Uterus (tissue), 4 donors: ENCODE data around the gene BCL7C. TPM values are rescaled to one million over a fixed set of nuclear protein-coding genes. Genes with fewer than 3 reads are reported as not detected.

Source experiments
- DNase-seq, 2 donors: peaks; one replicate each; pipeline ENCODE4 v3.0.0-alpha.2; 2019 to 2020
- H3K27ac ChIP-seq, 2 donors: fragments of 200-600 bp; sonication (generic); 1 replicate in 1 of 2; 2 replicates in 1 of 2; pipeline ENCODE4 v1.5.1; 2016 to 2018
- H3K27me3 ChIP-seq, 2 donors: fragments of 200-600 bp; sonication (generic); one replicate each; pipeline ENCODE4 v1.5.1; 2018 to 2019; ENCODE audit warnings: control low read depth in 1 of 2
- H3K36me3 ChIP-seq, 2 donors: fragments of 200-600 bp; sonication (generic); one replicate each; pipeline ENCODE4 v1.5.1; 2019; ENCODE audit warnings: control low read depth in 1 of 2
- H3K4me1 ChIP-seq, 2 donors: fragments of 200-600 bp; sonication (generic); one replicate each; pipeline ENCODE4 v1.5.1; 2018 to 2019; ENCODE audit warnings: control low read depth in 1 of 2
- H3K4me3 ChIP-seq, 2 donors: fragments of 200-600 bp; sonication (generic); 1 replicate in 1 of 2; 2 replicates in 1 of 2; pipeline ENCODE4 v1.5.1; 2018 to 2019; ENCODE audit warnings: mild to moderate bottlenecking in 1 of 2
- H3K9me3 ChIP-seq, 2 donors: fragments of 200-600 bp; sonication (generic); one replicate each; pipeline ENCODE4 v1.5.1; 2019; ENCODE audit warnings: control low read depth in 1 of 2
- CTCF ChIP-seq, 4 experiments: fragments of 200-600 bp in 2 of 4; fragments of 450-650 bp in 2 of 4; sonication (generic) in 2 of 4; IDR thresholded peaks; one replicate each; pipeline ENCODE4 v1.5.1; 2016 to 2019; ENCODE audit warnings: antibody characterized with exemption in 4 of 4, mild to moderate bottlenecking in 2 of 4, moderate library complexity in 1 of 4
- POLR2A ChIP-seq, 2 donors: fragments of 450-650 bp; IDR thresholded peaks; one replicate each; pipeline ENCODE4 v1.6.1; 2016; ENCODE audit warnings: antibody characterized with exemption in 2 of 2, mild to moderate bottlenecking in 1 of 2, moderate library complexity in 1 of 2
- intact Hi-C: fragments of 100-400 bp; cut with DNase I; formaldehyde crosslinking; loops from one replicate; pipeline ENCODE4 v1.15.1; 2023; ENCODE audit warnings: low total_unique reads
- microRNA counts, 2 donors: library from miRNA; unstranded; fragments of <30 nt; microRNA quantifications; one replicate each; lab custom pipeline; 2016 to 2017
- microRNA-seq: library from miRNA; unstranded; fragments of <30 nt; microRNA quantifications from one replicate; pipeline ENCODE4, GENCODE V29; 2016; ENCODE audit warnings: borderline microRNAs expressed, borderline replicate concordance
- small RNA-seq: library from RNA; depleted of rRNA; stranded (forward); fragments of <200 nt; gene quantifications from one replicate; pipeline ENCODE3, GENCODE V24; 2016
- total RNA-seq, 4 donors: library from RNA; depleted of rRNA in 3 of 4; stranded (reverse); fragments of >200 nt in 3 of 4; gene quantifications; one replicate each; pipeline versions ENCODE4 v1.1.0 to v1.2.4, GENCODE V29; 2014 to 2023
- donor health status: DM: yes; HTN: yes; CAD: no.

The BCL7C gene
- total RNA-seq, 4 donors from 2014 or later = 16.5 to 44.8 (median 35.2) TPM

GRCh38 chr16:30837904-30838303, 56.0 kb downstream of the BCL7C start:
- Histone ChIP-seq H3K4me3 (no peak overlapping the region), H3K4me1 (no peaks in the 10 kb centered on the region), H3K36me3 (no peaks in the 10 kb centered on the region), H3K27me3 (no peaks in the 10 kb centered on the region), H3K27ac (no peak overlapping the region), H3K9me3 (no peaks in the 10 kb centered on the region)
- TF ChIP-seq CTCF (IDR thresholded peaks at IDR 0.05) (no peak), POLR2A (IDR thresholded peaks at IDR 0.05) (no peak)
- intact Hi-C loops = no loop called here
- DNase-seq = no peak

MicroRNAs within 50 kb of the gene (microRNA counts, 767-probe panel; counts per million panel counts)
- microRNA hsa-miR-762 (lab: Ali Mortazavi, UCI) = 0 counts per million in 2 donors

Small RNA genes within 50 kb of the gene (microRNA-seq; reads per million reads assigned to microRNA genes)
- not detected for gene MIR4519
- gene MIR762 = not detected

Small RNA genes within 50 kb of the gene (small RNA-seq; reads per million reads assigned to genes)
- not detected for gene MIR4519
- gene MIR762 = not detected

Other genes with a start within 250 kb of the BCL7C start
- 10 to 100 TPM in 2 of 4 donors, 1 to 10 TPM in 2; 1.0 to 82.4 (median 10.0) TPM for gene PRR14, start 243.1 kb downstream of the BCL7C start, total RNA-seq
- 10 to 100 TPM in 2 of 4 donors, 1 to 10 TPM in 2; 8.5 to 78.4 (median 16.5) TPM for gene FBRS, start 235.6 kb downstream of the BCL7C start, total RNA-seq
- gene SRCAP, start 194.9 kb downstream of the BCL7C start, total RNA-seq = 10 to 100 TPM in 2 of 4 donors, 1 to 10 TPM in 2; 5.6 to 80.7 (median 26.0) TPM
- 10 to 100 TPM; 13.5 to 44.7 (median 25.8) TPM for gene PHKG2, start 145.7 kb downstream of the BCL7C start, total RNA-seq
- 1 to 10 TPM in 2 of 4 donors, not detected in 2; 4.1 to 9.1 TPM for gene CFAP119, start 132.0 kb downstream of the BCL7C start, total RNA-seq
- gene RNF40, start 131.8 kb downstream of the BCL7C start, total RNA-seq = 100 to 1,000 TPM in 2 of 4 donors, 10 to 100 TPM in 2; 20.5 to 130 (median 86.0) TPM
- 10 to 100 TPM in 2 of 4 donors, 1 to 10 TPM in 2; 5.4 to 25.5 (median 10.7) TPM for gene ZNF629, start 106.9 kb downstream of the BCL7C start, total RNA-seq
- 10 to 100 TPM in 2 of 4 donors, 1 to 10 TPM in 1, not detected in 1; 2.3 to 20.6 (median 13.8) TPM for gene CTF1, start 2.5 kb upstream of the BCL7C start, total RNA-seq
- 10 to 100 TPM in 3 of 4 donors, 1 to 10 TPM in 1; 3.8 to 25.4 (median 19.0) TPM for gene FBXL19, start 29.5 kb upstream of the BCL7C start, total RNA-seq
- gene ORAI3, start 55.0 kb upstream of the BCL7C start, total RNA-seq = 10 to 100 TPM; 21.7 to 65.0 (median 27.9) TPM
- gene SETD1A, start 63.7 kb upstream of the BCL7C start, total RNA-seq = 10 to 100 TPM in 1 of 4 donors, 1 to 10 TPM in 3; 2.1 to 31.7 (median 3.5) TPM
- gene HSD3B7, start 91.1 kb upstream of the BCL7C start, total RNA-seq = 10 to 100 TPM in 2 of 4 donors, 1 to 10 TPM in 2; 7.2 to 18.0 (median 11.3) TPM
- 1 to 10 TPM in 3 of 4 donors, under 1 TPM in 1; 0.88 to 2.6 (median 2.5) TPM for gene STX1B, start 116.6 kb upstream of the BCL7C start, total RNA-seq
- gene STX4, start 139.5 kb upstream of the BCL7C start, total RNA-seq = 100 to 1,000 TPM in 1 of 4 donors, 10 to 100 TPM in 3; 26.2 to 114 (median 85.1) TPM
- gene ZNF668, start 180.2 kb upstream of the BCL7C start, total RNA-seq = 10 to 100 TPM in 1 of 4 donors, 1 to 10 TPM in 3; 4.4 to 20.6 (median 6.4) TPM
- gene ZNF646, start 180.3 kb upstream of the BCL7C start, total RNA-seq = 10 to 100 TPM in 3 of 4 donors, 1 to 10 TPM in 1; 3.3 to 17.3 (median 15.1) TPM
- 1 to 10 TPM in 2 of 4 donors, under 1 TPM in 1, not detected in 1; under 0.01 to 5.5 (median 2.4) TPM for gene PRSS53, start 194.9 kb upstream of the BCL7C start, total RNA-seq
- gene VKORC1, start 200.7 kb upstream of the BCL7C start, total RNA-seq = 10 to 100 TPM; 68.7 to 81.8 (median 73.5) TPM
- 10 to 100 TPM; 15.3 to 32.1 (median 21.9) TPM for gene BCKDK, start 214.3 kb upstream of the BCL7C start, total RNA-seq
- 100 to 1,000 TPM in 1 of 4 donors, 10 to 100 TPM in 3; 63.0 to 101 (median 77.8) TPM for gene KAT8, start 223.6 kb upstream of the BCL7C start, total RNA-seq
- 1 to 10 TPM in 1 of 4 donors, under 1 TPM in 1, not detected in 2; 0.26 to 8.7 TPM for gene PRSS8, start 241.7 kb upstream of the BCL7C start, total RNA-seq